MM.1S (cell line): ENCODE data around the gene RXFP1.

ENCODE experiments used
- DNase-seq: peaks from one replicate; pipeline ENCODE4 v3.0.0-alpha.2; 2015
- H2AFZ ChIP-seq: fragments of 300-600 bp; sonication (generic); 2 replicates; pipeline ENCODE4 v1.6.0; 2016; ENCODE audit warnings: antibody characterized with exemption, low read length
- H3F3A ChIP-seq: fragments of 300-600 bp; sonication (generic); 2 replicates; pipeline ENCODE4 v1.6.1; 2016; ENCODE audit warnings: mild to moderate bottlenecking, antibody characterized with exemption, low read length, moderate library complexity, mixed read lengths; ENCODE audit not compliant: insufficient read depth
- H3K27ac ChIP-seq: fragments of 300-600 bp; sonication (generic); 2 replicates; pipeline ENCODE4 v1.5.1; 2016; ENCODE audit warnings: mild to moderate bottlenecking, low read length
- H3K27me3 ChIP-seq: fragments of 300-600 bp; sonication (generic); replicated peaks from 2 replicates; pipeline ENCODE4 v1.6.0; 2016; ENCODE audit warnings: low read length; ENCODE audit not compliant: insufficient read depth
- H3K36me3 ChIP-seq: fragments of 300-600 bp; sonication (generic); replicated peaks from 2 replicates; pipeline ENCODE4 v1.6.1; 2016; ENCODE audit warnings: mild to moderate bottlenecking, low read length, mixed read lengths; ENCODE audit not compliant: insufficient read depth
- H3K4me1 ChIP-seq: fragments of 300-600 bp; sonication (generic); 2 replicates; pipeline ENCODE4 v1.6.1; 2016; ENCODE audit warnings: low read length, mixed read lengths
- H3K4me2 ChIP-seq: fragments of 300-600 bp; sonication (generic); 2 replicates; pipeline ENCODE4 v1.6.0; 2016; ENCODE audit warnings: low read depth, low read length
- H3K4me3 ChIP-seq: fragments of 300-600 bp; sonication (generic); 2 replicates; pipeline ENCODE4 v1.5.1; 2016; ENCODE audit warnings: low read length, mixed read lengths
- H3K79me2 ChIP-seq: fragments of 300-600 bp; sonication (generic); 2 replicates; pipeline ENCODE4 v1.6.1; 2016; ENCODE audit warnings: mixed run types, low read length, mixed read lengths
- H3K9ac ChIP-seq: fragments of 300-600 bp; sonication (generic); 2 replicates; pipeline ENCODE4 v1.6.1; 2016; ENCODE audit warnings: low read length, mixed read lengths
- H3K9me2 ChIP-seq: fragments of 300-600 bp; sonication (generic); replicated peaks from 2 replicates; pipeline ENCODE4 v1.6.1; 2016; ENCODE audit warnings: mild to moderate bottlenecking, low read length, mixed read lengths; ENCODE audit not compliant: insufficient read depth
- H3K9me3 ChIP-seq: fragments of 300-600 bp; sonication (generic); replicated peaks from 2 replicates; pipeline ENCODE4 v1.6.1; 2016; ENCODE audit warnings: mild to moderate bottlenecking, low read length, mixed read lengths; ENCODE audit not compliant: insufficient read depth
- H4K20me1 ChIP-seq: fragments of 300-600 bp; sonication (generic); 2 replicates; pipeline ENCODE4 v1.6.1; 2016; ENCODE audit warnings: mild to moderate bottlenecking, low read length, moderate library complexity, mixed read lengths; ENCODE audit not compliant: insufficient read depth
- EZH2 ChIP-seq: fragments of 300-600 bp; sonication (generic); optimal IDR thresholded peaks from 2 replicates; pipeline ENCODE3; 2017; ENCODE audit warnings: low read depth, mild to moderate bottlenecking, antibody characterized with exemption, low read length, mixed read lengths
- EZH2phosphoT487 ChIP-seq: fragments of 300-600 bp; sonication (generic); IDR thresholded peaks from 2 replicates; pipeline ENCODE4 v1.6.1; 2018; ENCODE audit warnings: antibody characterized with exemption, low read length
- TF ChIP-seq, protein P1 (sequence below): fragments of 300-600 bp; sonication (generic); IDR thresholded peaks from 2 replicates; pipeline ENCODE4 v1.5.1; 2016; ENCODE audit warnings: antibody characterized with exemption, low read length, mixed read lengths

The RXFP1 gene

DNA sequence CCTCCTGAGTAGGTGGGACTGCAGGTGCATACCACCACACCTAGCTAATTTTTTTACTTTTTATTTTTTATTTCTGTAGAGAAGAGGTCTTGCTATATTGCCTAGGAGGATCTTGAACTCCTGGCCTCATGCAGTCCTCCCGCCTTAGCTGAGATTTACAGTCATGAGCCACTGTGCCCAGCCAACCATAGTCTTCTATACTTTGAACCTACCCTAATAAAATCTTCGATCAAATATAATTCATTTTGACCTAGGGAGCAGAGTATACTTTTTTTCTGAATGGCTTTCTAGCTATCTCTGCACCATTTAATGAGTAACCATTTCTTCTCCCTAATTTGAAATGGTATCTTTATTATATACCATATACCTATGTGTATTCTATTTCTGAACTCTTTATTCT, 157.1 kb downstream of the RXFP1 start:
- Histone ChIP-seq H3K9ac (no peak overlapping the region), H3K36me3 (no peaks in the 10 kb centered on the region), H3K79me2 (peaks cover 9% of the 10 kb centered on the region), H3K4me1 (0 out of 2 replicates have a peak, but pooled peaks cover under 1% of the 10 kb centered on the region), H3K4me3 (no peak overlapping the region), H3K27ac (no peak overlapping the region), H3K27me3 (no peaks in the 10 kb centered on the region), H3F3A (no peaks in the 10 kb centered on the region), H3K9me2 (no peaks in the 10 kb centered on the region), H4K20me1 (no peaks in the 10 kb centered on the region), H2AFZ (no peak overlapping the region), H3K4me2 (no peak overlapping the region), H3K9me3 (no peaks in the 10 kb centered on the region)
- TF ChIP-seq EZH2phosphoT487 (no peak), EZH2 (no peak)
- TF ChIP-seq, protein P1, sequence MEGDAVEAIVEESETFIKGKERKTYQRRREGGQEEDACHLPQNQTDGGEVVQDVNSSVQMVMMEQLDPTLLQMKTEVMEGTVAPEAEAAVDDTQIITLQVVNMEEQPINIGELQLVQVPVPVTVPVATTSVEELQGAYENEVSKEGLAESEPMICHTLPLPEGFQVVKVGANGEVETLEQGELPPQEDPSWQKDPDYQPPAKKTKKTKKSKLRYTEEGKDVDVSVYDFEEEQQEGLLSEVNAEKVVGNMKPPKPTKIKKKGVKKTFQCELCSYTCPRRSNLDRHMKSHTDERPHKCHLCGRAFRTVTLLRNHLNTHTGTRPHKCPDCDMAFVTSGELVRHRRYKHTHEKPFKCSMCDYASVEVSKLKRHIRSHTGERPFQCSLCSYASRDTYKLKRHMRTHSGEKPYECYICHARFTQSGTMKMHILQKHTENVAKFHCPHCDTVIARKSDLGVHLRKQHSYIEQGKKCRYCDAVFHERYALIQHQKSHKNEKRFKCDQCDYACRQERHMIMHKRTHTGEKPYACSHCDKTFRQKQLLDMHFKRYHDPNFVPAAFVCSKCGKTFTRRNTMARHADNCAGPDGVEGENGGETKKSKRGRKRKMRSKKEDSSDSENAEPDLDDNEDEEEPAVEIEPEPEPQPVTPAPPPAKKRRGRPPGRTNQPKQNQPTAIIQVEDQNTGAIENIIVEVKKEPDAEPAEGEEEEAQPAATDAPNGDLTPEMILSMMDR, result no peak
- no peak for DNase-seq

DNA sequence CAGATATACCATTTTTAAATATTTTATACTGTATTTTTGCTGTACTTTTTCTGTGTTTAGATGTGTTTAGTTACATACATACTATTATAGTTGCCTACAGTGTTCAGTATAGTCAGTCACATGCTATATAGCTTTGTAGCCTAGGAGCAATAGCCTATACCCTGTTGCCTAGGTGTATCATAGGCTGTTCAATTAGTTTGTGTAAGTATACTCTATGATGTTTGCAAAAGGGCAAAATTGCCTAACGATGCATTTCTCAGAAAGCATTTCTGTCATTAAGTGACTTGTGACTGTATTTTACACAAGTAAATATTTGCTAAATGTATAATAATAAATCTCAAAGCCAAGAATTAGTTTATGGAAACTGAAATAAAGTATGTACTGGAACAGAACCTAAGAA, 159.9 kb downstream of the RXFP1 start:
- Histone ChIP-seq H3K27me3 (no peaks in the 10 kb centered on the region), H3K9me2 (no peaks in the 10 kb centered on the region), H3K4me3 (no peak overlapping the region), H3K79me2 (no peaks in the 10 kb centered on the region), H4K20me1 (no peaks in the 10 kb centered on the region), H3F3A (no peaks in the 10 kb centered on the region), H3K9ac (no peak overlapping the region), H3K27ac (no peak overlapping the region), H3K4me1 (no peaks in the 10 kb centered on the region), H3K36me3 (no peaks in the 10 kb centered on the region), H3K4me2 (no peak overlapping the region), H3K9me3 (no peaks in the 10 kb centered on the region), H2AFZ (no peak overlapping the region)
- DNase-seq, result no peak
- TF ChIP-seq EZH2 (no peak), EZH2phosphoT487 (no peak)
- TF ChIP-seq, protein P1, result no peak

DNA sequence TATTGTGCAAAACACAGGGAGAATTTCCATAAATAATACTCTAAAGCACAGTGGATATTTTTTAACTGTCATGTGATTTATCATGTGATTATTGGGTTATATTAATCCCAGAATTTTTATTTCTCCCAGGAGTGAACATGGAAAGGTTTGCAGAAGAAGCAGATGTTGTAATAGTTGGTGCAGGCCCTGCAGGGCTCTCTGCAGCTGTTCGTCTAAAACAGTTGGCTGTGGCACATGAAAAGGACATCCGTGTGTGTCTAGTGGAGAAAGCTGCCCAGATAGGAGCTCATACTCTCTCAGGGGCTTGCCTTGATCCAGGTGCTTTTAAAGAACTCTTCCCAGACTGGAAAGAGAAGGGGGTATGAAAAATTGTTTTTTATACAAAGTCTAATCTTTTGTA, 160.4 kb downstream of the RXFP1 start:
- H3K4me2 ChIP-seq, result no peak overlapping the region
- H3K9ac ChIP-seq, result no peak overlapping the region
- H3K79me2 ChIP-seq, result no peaks in the 10 kb centered on the region
- H3K27me3 ChIP-seq, result no peaks in the 10 kb centered on the region
- H2AFZ ChIP-seq, result no peak overlapping the region
- H3F3A ChIP-seq, result no peaks in the 10 kb centered on the region
- H4K20me1 ChIP-seq, result no peaks in the 10 kb centered on the region
- TF ChIP-seq EZH2, result no peak
- H3K4me3 ChIP-seq, result no peak overlapping the region
- no peak overlapping the region for H3K27ac ChIP-seq
- no peaks in the 10 kb centered on the region for H3K4me1 ChIP-seq
- no peaks in the 10 kb centered on the region for H3K9me3 ChIP-seq
- no peak for DNase-seq
- no peaks in the 10 kb centered on the region for H3K36me3 ChIP-seq
- H3K9me2 ChIP-seq, result no peaks in the 10 kb centered on the region

DNA sequence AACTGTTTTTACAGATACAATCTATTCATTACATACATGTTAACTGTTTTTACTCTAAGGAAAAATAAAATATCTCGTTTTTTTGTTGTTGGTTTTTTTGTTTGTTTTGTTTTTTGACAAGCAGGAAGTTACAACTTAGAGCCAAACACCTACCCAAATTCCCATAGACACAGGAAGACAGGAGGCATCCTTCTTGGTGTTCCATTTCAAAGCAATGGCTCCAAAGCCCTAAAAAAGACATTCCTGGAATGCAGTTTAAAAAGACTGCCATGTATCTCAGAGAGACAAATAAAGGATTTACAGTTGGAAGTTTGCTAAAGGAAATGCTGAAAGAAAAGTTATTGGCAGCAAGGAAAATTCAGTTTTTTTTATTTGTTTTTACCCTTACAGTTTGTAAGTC, 167.1 kb downstream of the RXFP1 start:
- no peaks in the 10 kb centered on the region for H3K27me3 ChIP-seq
- H3K9me3 ChIP-seq, result no peaks in the 10 kb centered on the region
- no peak overlapping the region for H3K4me2 ChIP-seq
- no peaks in the 10 kb centered on the region for H3K4me1 ChIP-seq
- H3K9me2 ChIP-seq, result no peaks in the 10 kb centered on the region
- H3K36me3 ChIP-seq, result no peaks in the 10 kb centered on the region
- no peak overlapping the region for H3K9ac ChIP-seq
- DNase-seq, result no peak
- H4K20me1 ChIP-seq, result no peaks in the 10 kb centered on the region
- H3K79me2 ChIP-seq, result no peaks in the 10 kb centered on the region
- H3K4me3 ChIP-seq, result no peak overlapping the region
- H2AFZ ChIP-seq, result no peak overlapping the region
- no peaks in the 10 kb centered on the region for H3F3A ChIP-seq
- TF ChIP-seq EZH2phosphoT487, result no peak
- no peak for TF ChIP-seq EZH2
- TF ChIP-seq, protein P1, result no peak
- H3K27ac ChIP-seq, result no peak overlapping the region
